ENCODE measurements around the gene SLC6A4.
"Not testable (repeated sequence)": the region's sequence is repeated elsewhere in the genome, so short reads cannot be mapped to it uniquely, and the experiment has no call there.

SLC6A4 gene

DNA sequence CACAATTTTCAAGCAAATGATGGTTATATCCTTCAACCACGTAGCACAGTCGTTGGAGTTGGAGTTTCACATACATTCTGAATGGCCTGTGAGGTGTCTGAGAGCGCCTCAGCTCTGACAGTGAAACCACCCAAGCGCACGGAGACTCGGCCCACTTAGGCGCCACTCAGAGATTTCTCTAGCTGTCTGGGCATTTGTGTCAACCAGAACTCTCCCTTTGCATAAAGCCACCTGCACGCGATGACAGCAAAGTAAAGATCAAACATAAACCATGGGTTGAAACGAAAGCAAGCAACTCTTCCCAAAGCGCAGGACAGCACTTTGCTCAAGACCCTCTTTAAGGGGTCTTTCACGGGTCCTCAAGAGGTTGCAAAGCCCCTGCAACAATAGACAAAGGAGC, 533 bp downstream of the SLC6A4 start:
- no peak for DNase-seq
- Histone ChIP-seq H3K36me3 (replicated peaks) (no peaks in the 10 kb centered on the region), H3K4me3 (ENCODE audit: low read depth, low read length) (no peak overlapping the region), H3K27ac (no peak overlapping the region), H3K27me3 (replicated peaks) (peaks cover 49% of the 10 kb centered on the region)
- in situ Hi-C loops (cut with HindIII; ENCODE audit: low pct_ligation_motif_present, low sequenced_read_pairs), result no loop called here
- TF ChIP-seq, protein P1, sequence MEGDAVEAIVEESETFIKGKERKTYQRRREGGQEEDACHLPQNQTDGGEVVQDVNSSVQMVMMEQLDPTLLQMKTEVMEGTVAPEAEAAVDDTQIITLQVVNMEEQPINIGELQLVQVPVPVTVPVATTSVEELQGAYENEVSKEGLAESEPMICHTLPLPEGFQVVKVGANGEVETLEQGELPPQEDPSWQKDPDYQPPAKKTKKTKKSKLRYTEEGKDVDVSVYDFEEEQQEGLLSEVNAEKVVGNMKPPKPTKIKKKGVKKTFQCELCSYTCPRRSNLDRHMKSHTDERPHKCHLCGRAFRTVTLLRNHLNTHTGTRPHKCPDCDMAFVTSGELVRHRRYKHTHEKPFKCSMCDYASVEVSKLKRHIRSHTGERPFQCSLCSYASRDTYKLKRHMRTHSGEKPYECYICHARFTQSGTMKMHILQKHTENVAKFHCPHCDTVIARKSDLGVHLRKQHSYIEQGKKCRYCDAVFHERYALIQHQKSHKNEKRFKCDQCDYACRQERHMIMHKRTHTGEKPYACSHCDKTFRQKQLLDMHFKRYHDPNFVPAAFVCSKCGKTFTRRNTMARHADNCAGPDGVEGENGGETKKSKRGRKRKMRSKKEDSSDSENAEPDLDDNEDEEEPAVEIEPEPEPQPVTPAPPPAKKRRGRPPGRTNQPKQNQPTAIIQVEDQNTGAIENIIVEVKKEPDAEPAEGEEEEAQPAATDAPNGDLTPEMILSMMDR (IDR thresholded peaks at IDR 0.05; ENCODE audit: low read depth, low read length, missing control alignments), result no peak

DNA sequence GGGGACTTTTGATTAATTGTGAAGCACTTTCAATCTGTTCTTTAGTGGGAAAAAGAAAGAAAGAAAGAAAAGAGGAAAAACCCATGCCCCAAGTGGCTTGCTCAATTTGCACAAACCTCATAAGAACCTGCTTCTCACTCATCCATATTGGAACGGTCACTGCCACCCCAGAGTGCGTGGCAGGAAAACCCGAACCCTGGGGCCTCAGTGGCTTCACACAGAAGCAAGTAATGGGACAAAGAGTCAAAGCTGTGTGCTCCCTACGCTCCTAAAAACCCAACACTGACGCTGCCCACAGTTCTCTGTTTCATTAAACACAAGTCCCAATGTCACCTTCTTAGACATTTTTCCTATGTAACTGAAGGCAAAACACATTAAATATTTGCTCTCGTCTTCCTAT, 1.2 kb downstream of the SLC6A4 start:
- in situ Hi-C loops (cut with HindIII; ENCODE audit: low pct_ligation_motif_present, low sequenced_read_pairs), result no loop called here
- TF ChIP-seq, protein P1 (IDR thresholded peaks at IDR 0.05; ENCODE audit: low read depth, low read length, missing control alignments), result no peak
- H3K36me3 ChIP-seq (replicated peaks), result no peaks in the 10 kb centered on the region
- peaks cover 49% of the 10 kb centered on the region for H3K27me3 ChIP-seq (replicated peaks)
- H3K27ac ChIP-seq, result no peak overlapping the region
- H3K4me3 ChIP-seq (ENCODE audit: low read depth, low read length), result no peak overlapping the region
- no peak for DNase-seq

DNA sequence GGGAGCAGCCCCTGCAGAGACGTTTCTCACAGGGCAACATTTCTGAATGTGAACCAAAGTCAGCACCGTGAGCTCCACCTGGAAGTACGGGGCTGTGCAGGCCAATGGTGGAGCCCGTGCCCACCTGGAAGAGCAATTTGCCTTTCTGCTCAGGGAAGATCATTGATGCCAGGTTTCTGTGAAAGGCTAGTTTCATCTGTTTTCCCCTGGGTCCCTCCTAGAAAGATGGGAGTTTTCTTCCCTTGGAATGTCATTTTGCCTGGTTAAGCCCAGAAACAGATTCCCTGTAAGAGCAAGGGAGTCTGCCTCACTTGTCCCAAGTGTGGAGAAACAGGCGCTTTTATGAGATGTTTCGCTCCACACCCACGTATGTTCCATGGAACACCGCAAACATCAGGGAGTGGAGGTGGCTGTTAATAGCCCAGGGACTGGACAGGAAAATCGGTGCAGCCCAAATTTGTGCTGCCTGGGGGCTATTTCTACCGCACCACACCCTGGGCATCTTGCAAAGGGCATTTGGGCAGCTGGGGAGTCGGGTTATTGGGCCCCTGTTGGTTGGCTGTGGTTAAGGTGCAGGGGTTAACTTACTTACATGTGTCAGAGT, 2.6 kb downstream of the SLC6A4 start:
- H3K36me3 ChIP-seq (replicated peaks), result no peaks in the 10 kb centered on the region
- H3K27me3 ChIP-seq (replicated peaks), result peaks cover 39% of the 10 kb centered on the region
- DNase-seq, result no peak
- H3K27ac ChIP-seq, result no peak overlapping the region
- TF ChIP-seq, protein P1 (IDR thresholded peaks at IDR 0.05; ENCODE audit: low read depth, low read length, missing control alignments), result no peak
- H3K4me3 ChIP-seq (ENCODE audit: low read depth, low read length), result no peak overlapping the region
- in situ Hi-C loops (cut with HindIII; ENCODE audit: low pct_ligation_motif_present, low sequenced_read_pairs), result no loop called here

DNA sequence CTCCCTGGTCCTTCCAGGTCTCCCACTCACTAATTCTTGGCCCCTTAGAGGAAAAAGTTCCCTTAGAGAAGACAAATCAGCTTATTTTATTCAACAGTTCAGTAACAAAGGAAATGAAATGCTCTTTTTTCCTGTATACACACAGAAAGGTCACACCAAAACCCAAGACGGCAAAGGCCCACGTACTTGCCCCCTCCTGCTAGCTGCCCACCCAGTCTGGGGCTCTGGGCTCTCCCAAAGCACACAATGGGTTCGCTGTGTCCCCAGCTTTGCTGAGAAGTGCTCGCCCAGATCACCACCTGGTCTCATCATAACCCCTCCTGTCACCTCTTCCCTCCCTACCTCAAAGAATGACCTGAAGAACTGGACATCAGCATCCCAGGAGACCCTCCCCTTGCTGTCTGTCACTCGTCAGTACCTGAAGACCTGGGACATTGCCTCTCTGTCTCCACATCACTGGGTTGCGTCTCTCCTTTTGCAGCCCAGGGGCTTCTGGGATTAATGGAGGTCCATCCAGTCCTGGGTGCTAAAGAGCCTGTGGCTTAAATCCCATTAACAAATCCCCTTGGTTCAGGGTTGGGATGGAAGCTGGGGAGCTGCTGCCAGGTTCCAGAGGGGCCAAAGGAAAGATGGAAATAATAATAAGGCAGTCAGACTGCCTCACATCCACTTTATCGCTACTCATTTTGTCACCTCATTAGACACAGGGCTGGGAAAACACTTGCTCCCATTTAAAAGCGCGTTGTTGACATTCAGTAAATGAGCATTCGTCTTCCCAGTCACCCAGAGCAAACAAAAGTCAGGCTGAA, 3.3 kb downstream of the SLC6A4 start:
- H3K27ac ChIP-seq, result no peak overlapping the region
- TF ChIP-seq, protein P1 (IDR thresholded peaks at IDR 0.05; ENCODE audit: low read depth, low read length, missing control alignments), result no peak
- H3K4me3 ChIP-seq (ENCODE audit: low read depth, low read length), result no peak overlapping the region
- peaks cover 36% of the 10 kb centered on the region for H3K27me3 ChIP-seq (replicated peaks)
- in situ Hi-C loops (cut with HindIII; ENCODE audit: low pct_ligation_motif_present, low sequenced_read_pairs), result no loop called here
- DNase-seq, result no peak
- H3K36me3 ChIP-seq (replicated peaks), result no peaks in the 10 kb centered on the region

DNA sequence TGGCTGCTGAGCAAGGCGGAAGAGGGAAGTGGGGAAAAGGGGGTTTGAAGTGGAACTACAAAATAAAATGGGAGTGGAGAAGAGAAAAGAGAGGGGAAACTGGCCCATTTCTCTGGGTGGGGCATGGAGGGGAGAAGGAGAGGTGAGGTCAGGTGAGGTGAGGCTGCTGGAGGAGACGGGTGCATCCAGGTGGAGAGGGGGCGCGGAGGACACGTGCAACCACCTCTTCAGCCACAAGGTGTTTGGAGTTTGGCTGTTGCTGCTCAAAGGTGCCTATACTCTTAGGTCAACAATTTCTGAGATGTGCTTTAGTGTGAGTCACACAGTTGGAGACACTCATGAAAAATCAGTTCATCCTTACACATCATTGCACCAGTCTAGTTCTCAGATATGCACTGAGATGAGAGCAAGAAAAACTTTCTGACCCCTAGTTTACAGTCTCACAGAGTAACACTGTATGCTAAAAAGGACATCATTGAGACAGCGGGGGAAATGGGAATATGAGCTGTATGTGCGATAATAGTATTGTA, 4.8 kb downstream of the SLC6A4 start:
- H3K4me3 ChIP-seq (ENCODE audit: low read depth, low read length), result no peak overlapping the region
- no peak for DNase-seq
- H3K36me3 ChIP-seq (replicated peaks), result no peaks in the 10 kb centered on the region
- H3K27ac ChIP-seq, result no peak overlapping the region
- TF ChIP-seq, protein P1 (IDR thresholded peaks at IDR 0.05; ENCODE audit: low read depth, low read length, missing control alignments), result no peak
- peaks cover 30% of the 10 kb centered on the region for H3K27me3 ChIP-seq (replicated peaks)
- in situ Hi-C loops (cut with HindIII; ENCODE audit: low pct_ligation_motif_present, low sequenced_read_pairs), result no loop called here

DNA sequence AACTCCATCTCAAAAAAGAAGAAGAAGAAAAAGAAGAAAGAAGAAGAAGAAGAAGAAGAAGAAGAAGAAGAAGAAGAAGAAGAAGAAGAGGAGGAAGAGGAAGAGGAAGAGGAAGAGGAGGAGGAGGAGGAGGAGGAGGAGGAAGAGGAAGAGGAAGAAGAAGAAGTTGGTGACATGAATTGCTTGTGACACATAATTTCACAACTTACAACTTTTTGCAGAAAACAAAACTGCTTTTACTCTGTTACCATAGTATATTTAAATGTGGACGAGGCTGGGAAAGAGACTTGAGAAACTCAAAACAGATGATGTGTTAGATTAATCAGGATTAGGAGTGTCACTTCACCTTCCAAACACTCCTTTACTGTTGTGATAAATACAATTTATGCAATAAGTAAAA, 5.5 kb downstream of the SLC6A4 start:
- DNase-seq; H3K4me3 ChIP-seq (ENCODE audit: low read depth, low read length); H3K36me3 ChIP-seq (replicated peaks); H3K27ac ChIP-seq; in situ Hi-C loops (cut with HindIII; ENCODE audit: low pct_ligation_motif_present, low sequenced_read_pairs): not testable (repeated sequence)
- H3K27me3 ChIP-seq (replicated peaks), result peaks cover 26% of the 10 kb centered on the region
